Right kidney (tissue), 1 donor: ENCODE data around the gene RUFY4.

ENCODE experiments used
- DNase-seq: peaks from one replicate; pipeline ENCODE4 v3.0.0-alpha.2; 2016

The RUFY4 gene

GRCh38 chr2:218063896-218064295, 5.2 kb upstream of the RUFY4 start:
- no peak for DNase-seq

- DNase-seq, result no peak
Measured at GRCh38 chr2:218065239-218066006, 3.6 kb upstream of the RUFY4 start.

GRCh38 chr2:218066926-218067515, 2.0 kb upstream of the RUFY4 start:
- no peak for DNase-seq

GRCh38 chr2:218067523-218067922, 1.5 kb upstream of the RUFY4 start:
- no peak for DNase-seq

- DNase-seq, result no peak
Measured at GRCh38 chr2:218069606-218070300, 700 bp downstream of the RUFY4 start.

GRCh38 chr2:218070587-218070986, 1.5 kb downstream of the RUFY4 start:
- DNase-seq, result no peak

GRCh38 chr2:218071218-218071937, 2.3 kb downstream of the RUFY4 start:
- no peak for DNase-seq

- no peak for DNase-seq
Measured at GRCh38 chr2:218072002-218072401, 2.9 kb downstream of the RUFY4 start.

- DNase-seq, result no peak
Measured at GRCh38 chr2:218072478-218073024, 3.5 kb downstream of the RUFY4 start.

- no peak for DNase-seq
Measured at GRCh38 chr2:218073185-218073584, 4.1 kb downstream of the RUFY4 start.

GRCh38 chr2:218074031-218074430, 5.0 kb downstream of the RUFY4 start:
- DNase-seq, result no peak

GRCh38 chr2:218075975-218076811, 7.1 kb downstream of the RUFY4 start:
- no peak for DNase-seq

GRCh38 chr2:218077464-218078216, 8.6 kb downstream of the RUFY4 start:
- no peak for DNase-seq

- DNase-seq, result no peak
Measured at GRCh38 chr2:218079943-218080913, 11.2 kb downstream of the RUFY4 start.

GRCh38 chr2:218081063-218081462, 12.0 kb downstream of the RUFY4 start:
- no peak for DNase-seq

GRCh38 chr2:218081695-218082094, 12.6 kb downstream of the RUFY4 start:
- no peak for DNase-seq

- no peak for DNase-seq
Measured at GRCh38 chr2:218082586-218083351, 13.7 kb downstream of the RUFY4 start.

GRCh38 chr2:218083352-218083676, 14.3 kb downstream of the RUFY4 start:
- no peak for DNase-seq

GRCh38 chr2:218086478-218086877, 17.4 kb downstream of the RUFY4 start:
- DNase-seq, result no peak
